GM18508 (cell line): ENCODE measurements around the gene ZNF593.

ENCODE experiments used
- ATAC-seq: cut with Tn5 transposase; IDR thresholded peaks from one replicate; pipeline ENCODE4 v1.9.1; 2021; ENCODE audit warnings: moderate number of reproducible peaks; ENCODE audit not compliant: insufficient read depth, unreplicated experiment

Gene ZNF593

GRCh38 chr1:26145041-26145959 is 24.4 kb upstream of the ZNF593 start:
- no peak for ATAC-seq

GRCh38 chr1:26145960-26146294 is 23.8 kb upstream of the ZNF593 start:
- no peak for ATAC-seq

DNA sequence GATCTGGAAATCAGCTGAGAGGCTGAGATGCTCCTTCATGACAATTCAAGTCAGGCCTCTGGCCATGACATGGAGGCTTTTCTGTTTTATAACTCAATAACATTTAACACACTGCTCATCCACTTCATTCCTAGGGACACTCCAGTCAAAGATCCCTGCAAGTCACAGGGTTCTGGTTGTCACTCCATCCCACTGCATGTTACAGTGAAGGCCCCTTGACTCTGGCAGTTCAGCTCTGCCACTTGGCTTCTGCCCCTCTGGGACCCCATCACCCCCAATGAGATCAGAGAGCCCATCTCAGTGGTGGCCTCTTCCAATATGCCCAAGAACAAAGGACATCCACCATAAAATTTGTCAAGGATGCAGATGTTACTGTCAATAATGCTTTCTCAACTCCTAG is 20.8 kb upstream of the ZNF593 start:
- no peak for ATAC-seq

- ATAC-seq, result no peak
Observed at GRCh38 chr1:26153966-26154532, 15.7 kb upstream of the ZNF593 start.

DNA sequence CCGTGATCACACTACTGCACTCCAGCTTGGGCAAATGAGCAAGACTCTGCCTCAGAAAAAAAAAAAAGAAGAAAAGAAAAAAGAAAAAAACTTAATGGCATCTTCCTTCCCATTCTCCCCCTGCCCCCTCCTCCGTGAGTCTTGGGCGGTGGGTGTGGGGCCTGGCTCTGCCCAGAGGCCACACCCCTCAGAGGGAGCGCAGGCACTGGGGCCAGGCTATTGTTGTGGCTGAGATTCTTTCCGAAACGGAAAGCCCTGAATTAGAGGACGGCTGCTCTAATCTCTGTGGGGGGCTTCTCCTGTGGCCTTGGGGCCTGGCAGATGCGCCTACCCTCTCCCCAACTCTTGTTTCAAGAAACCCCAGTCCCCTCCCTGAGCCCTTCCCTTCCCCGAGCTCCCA is 15.0 kb upstream of the ZNF593 start:
- ATAC-seq, result no peak

GRCh38 chr1:26155370-26156284 is 14.1 kb upstream of the ZNF593 start:
- ATAC-seq, result no peak

GRCh38 chr1:26156285-26157038 is 13.2 kb upstream of the ZNF593 start:
- no peak for ATAC-seq

- no peak for ATAC-seq
Observed at GRCh38 chr1:26158271-26158907, 11.3 kb upstream of the ZNF593 start.

DNA sequence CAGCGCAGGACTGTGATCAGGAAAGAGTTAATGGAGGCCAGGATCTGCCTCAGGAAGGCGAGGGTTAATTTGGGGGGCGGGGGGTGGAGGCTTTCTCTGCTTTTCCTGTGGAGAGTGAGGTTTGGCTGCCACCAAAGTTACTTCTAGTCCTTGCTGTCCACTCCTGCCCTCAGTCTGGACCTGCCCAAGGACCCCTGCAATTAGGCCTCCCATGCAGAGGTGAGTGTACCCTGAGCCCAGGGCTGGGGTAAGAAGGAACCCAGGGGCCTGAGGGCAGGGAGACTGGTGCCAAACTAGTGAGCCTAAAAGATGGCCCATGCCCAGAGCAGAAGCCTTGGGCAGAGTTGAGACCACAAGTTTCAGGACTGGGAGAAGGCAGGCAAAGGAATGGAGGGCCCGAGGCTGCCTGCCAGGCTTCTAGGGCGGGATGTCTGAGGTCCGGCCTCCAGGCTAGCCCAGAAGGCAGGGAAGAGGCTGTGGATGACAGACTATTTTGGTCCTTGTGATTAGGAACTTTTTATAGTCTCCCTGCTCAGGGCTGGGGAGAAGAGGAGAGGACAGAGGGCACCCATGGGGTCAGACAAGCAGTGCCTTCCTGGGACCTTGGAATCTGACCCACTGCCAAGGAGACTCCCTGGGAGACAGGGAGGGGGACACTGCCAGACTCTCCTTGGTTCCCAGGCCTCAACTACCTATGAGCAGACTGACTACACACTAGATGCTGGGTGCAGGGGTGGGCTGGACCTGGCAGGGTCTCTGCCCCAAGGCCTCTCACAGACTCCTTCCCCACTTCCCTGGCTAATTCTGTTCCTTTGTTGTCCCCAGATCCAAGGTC is 10.6 kb upstream of the ZNF593 start, which contains the start of gene FAM110D:
FAM110D (plus strand) TSS at position 172 of the 835 bp plus-strand sequence. CDS start 2,213 bp downstream, outside the sequence.
- ATAC-seq, result no peak

- ATAC-seq, result no peak
Observed at GRCh38 chr1:26159743-26160039, 10.0 kb upstream of the ZNF593 start.

DNA sequence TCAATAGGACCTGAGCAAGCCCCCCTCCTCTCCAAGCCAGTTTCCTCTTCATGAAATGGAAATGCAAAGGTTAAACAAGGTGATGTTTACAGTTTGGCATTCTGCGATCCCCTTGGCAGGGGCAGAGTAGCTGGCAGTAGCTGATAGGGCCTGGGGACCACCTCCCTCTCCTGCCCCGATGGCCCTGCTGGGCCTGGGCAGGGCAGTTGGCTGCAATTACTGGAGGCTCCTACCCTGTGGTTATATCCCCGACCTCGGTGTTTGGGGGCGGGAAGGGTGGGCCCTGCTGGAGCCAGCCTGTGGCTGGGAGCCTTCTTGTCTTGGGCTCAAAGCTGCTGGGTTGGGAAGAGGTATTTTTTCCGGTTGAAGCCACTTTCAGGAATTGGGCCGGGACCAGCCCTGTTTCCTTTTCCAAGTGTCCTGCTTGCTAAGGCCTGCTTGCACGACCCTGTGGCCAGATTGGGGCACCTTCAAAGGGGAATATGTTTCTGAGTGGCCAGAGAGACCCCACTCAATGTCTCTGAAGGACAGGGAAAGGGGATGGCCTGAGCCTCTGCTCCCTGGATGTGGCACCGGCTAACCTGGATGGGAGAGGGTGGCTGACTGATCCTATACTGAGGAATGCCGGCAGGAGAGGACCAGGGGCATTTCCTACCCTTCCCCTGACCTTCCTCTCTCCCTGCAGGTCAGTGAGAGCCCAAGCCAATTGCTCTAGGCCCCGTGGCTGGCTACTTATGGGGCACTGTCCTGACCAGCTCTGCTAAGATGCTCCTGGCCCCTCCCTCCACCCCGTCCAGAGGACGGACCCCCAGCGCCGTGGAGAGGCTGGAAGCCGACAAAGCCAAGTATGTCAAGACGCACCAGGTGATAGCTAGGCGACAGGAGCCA is 8.9 kb upstream of the ZNF593 start:
- ATAC-seq, result no peak

DNA sequence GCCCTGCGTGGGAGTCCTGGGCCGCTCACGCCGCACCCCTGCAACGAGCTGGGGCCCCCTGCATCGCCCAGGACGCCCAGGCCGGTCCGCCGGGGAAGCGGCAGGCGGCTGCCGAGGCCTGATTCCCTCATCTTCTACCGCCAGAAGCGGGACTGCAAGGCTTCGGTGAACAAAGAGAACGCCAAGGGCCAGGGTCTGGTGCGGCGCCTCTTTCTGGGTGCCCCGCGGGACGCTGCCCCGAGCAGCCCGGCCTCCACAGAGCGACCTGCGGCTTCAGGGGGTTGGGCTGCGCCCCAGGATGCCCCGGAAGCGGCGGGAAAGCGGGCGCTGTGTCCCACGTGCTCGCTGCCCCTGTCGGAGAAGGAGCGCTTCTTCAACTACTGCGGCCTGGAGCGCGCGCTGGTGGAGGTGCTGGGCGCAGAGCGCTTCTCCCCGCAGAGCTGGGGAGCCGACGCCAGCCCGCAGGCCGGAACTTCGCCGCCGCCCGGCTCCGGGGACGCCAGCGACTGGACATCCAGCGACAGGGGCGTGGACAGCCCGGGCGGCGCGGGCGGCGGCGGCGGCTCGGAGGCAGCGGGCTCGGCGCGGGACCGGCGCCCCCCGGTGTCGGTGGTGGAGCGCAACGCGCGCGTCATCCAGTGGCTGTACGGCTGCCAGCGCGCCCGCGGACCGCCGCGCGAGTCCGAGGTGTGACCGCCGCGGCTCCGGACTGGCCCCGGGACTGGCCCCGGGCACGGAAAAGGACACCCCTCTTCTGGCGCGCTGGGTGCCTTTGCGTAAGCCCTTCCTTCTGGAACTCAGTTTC is 8.1 kb upstream of the ZNF593 start:
- no peak for ATAC-seq

DNA sequence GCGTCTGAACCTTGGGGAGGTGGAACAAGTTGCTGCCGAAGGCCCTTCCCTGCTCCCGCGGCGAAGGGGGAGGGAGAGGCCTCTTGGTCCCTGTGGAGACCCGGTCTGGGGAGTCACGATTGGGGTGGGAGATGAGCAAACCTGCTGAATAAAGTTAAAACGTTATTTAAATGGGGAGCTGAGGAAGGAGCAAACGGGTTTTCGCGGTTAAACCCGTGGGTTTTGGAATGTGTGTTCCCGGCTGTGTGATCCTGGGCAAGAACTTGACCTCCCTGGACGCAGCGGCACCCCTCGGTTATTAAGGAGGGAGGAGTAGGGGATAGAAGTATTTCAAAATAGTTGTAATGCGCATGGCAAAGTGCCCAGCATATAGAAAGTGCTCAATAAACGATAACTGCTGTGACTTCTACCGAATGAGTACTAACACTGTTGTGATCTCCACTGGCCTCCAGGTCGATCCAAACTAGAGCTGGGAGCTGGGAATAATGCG is 7.4 kb upstream of the ZNF593 start:
- ATAC-seq, result no peak

- no peak for ATAC-seq
Observed at GRCh38 chr1:26163684-26164035, 6.0 kb upstream of the ZNF593 start.

- ATAC-seq, result no peak
Observed at GRCh38 chr1:26164036-26164860, 5.5 kb upstream of the ZNF593 start.
